ENCODE results near the gene HPRT1. TPM values are rescaled to one million over a fixed set of nuclear protein-coding genes. Genes with fewer than 3 reads are reported as not detected.

Gene HPRT1
- polyA plus RNA-seq, 1 donor (not counting 4 experiments of a cell fraction or from before 2014, with no cell fraction given), result 48.1 TPM

GRCh38 chrX:134525086-134525792, 65.3 kb downstream of the HPRT1 start:
- Histone ChIP-seq H3K9me3 (ENCODE audit: control insufficient read depth, low read depth, low read length) (no peaks in the 10 kb centered on the region), H2AFZ (ENCODE audit: control insufficient read depth, low read length) (no peak overlapping the region), H3K4me2 (ENCODE audit: control insufficient read depth, extremely low read depth, insufficient read depth, low read depth, low read length) (no peak overlapping the region), H3K9ac (ENCODE audit: control insufficient read depth, extremely low read depth, insufficient read depth, low read length) (no peak overlapping the region), H3K27ac (ENCODE audit: control insufficient read depth, insufficient read depth, low read length) (no peak overlapping the region), H3K4me1 (ENCODE audit: control insufficient read depth, extremely low read depth, insufficient read depth, low read length) (peaks cover 9% of the 10 kb centered on the region), H3K79me2 (ENCODE audit: control insufficient read depth, insufficient read depth, low read length) (no peaks in the 10 kb centered on the region), H3K4me3 (ENCODE audit: control insufficient read depth in 2 of 3, extremely low read depth in 1 of 3, insufficient read depth in 2 of 3, low read depth in 1 of 3, low read length in 3 of 3) (no peak overlapping the region), H3K27me3 (ENCODE audit: control insufficient read depth, extremely low read depth, insufficient read depth, low read length) (no peaks in the 10 kb centered on the region), H3K36me3 (ENCODE audit: control insufficient read depth in 2 of 2, extremely low read depth in 1 of 2, insufficient read depth in 2 of 2, low read length in 2 of 2) (no peaks in the 10 kb centered on the region), H4K20me1 (ENCODE audit: control insufficient read depth, extremely low read depth, insufficient read depth, low read length) (no peaks in the 10 kb centered on the region), H3K9me1 (ENCODE audit: control insufficient read depth, extremely low read depth, insufficient read depth, low read length) (no peaks in the 10 kb centered on the region)
- dilution Hi-C loops (cut with MboI; ENCODE audit: extremely low pct_ligation_motif_present, low sequenced_read_pairs), result no loop called here
- FAIRE-seq (no peak), DNase-seq (ENCODE audit: low read depth, low spot score) (no peak)
- TF ChIP-seq EZH2 (IDR thresholded peaks at IDR 0.05; ENCODE audit: low read length) (no peak), CTCF (optimal IDR thresholded peaks at IDR 0.05 in 1 of 3, IDR thresholded peaks at IDR 0.05 in 1 of 3, conservative IDR thresholded peaks at IDR 0.05 in 1 of 3; ENCODE audit: extremely low read depth in 1 of 3, insufficient read depth in 2 of 3, low read length in 3 of 3) (no peak)

GRCh38 chrX:134526399-134526798, 66.4 kb downstream of the HPRT1 start:
- no peaks in the 10 kb centered on the region for H4K20me1 ChIP-seq (ENCODE audit: control insufficient read depth, extremely low read depth, insufficient read depth, low read length)
- H3K4me2 ChIP-seq (ENCODE audit: control insufficient read depth, extremely low read depth, insufficient read depth, low read depth, low read length), result peak overlapping the region; percentile 22
- no peak for FAIRE-seq
- H2AFZ ChIP-seq (ENCODE audit: control insufficient read depth, low read length), result no peak overlapping the region
- H3K36me3 ChIP-seq (ENCODE audit: control insufficient read depth in 2 of 2, extremely low read depth in 1 of 2, insufficient read depth in 2 of 2, low read length in 2 of 2), result no peaks in the 10 kb centered on the region
- H3K27me3 ChIP-seq (ENCODE audit: control insufficient read depth, extremely low read depth, insufficient read depth, low read length), result no peaks in the 10 kb centered on the region
- H3K4me3 ChIP-seq (ENCODE audit: control insufficient read depth in 2 of 3, extremely low read depth in 1 of 3, insufficient read depth in 2 of 3, low read depth in 1 of 3, low read length in 3 of 3), result no peak overlapping the region
- dilution Hi-C loops (cut with MboI; ENCODE audit: extremely low pct_ligation_motif_present, low sequenced_read_pairs), result no loop called here
- TF ChIP-seq CTCF (optimal IDR thresholded peaks at IDR 0.05 in 1 of 3, IDR thresholded peaks at IDR 0.05 in 1 of 3, conservative IDR thresholded peaks at IDR 0.05 in 1 of 3; ENCODE audit: extremely low read depth in 1 of 3, insufficient read depth in 2 of 3, low read length in 3 of 3) (no peak), EZH2 (IDR thresholded peaks at IDR 0.05; ENCODE audit: low read length) (no peak)
- no peaks in the 10 kb centered on the region for H3K79me2 ChIP-seq (ENCODE audit: control insufficient read depth, insufficient read depth, low read length)
- H3K9ac ChIP-seq (ENCODE audit: control insufficient read depth, extremely low read depth, insufficient read depth, low read length), result no peak overlapping the region
- no peak for DNase-seq (ENCODE audit: low read depth, low spot score)
- no peak overlapping the region for H3K27ac ChIP-seq (ENCODE audit: control insufficient read depth, insufficient read depth, low read length)
- H3K4me1 ChIP-seq (ENCODE audit: control insufficient read depth, extremely low read depth, insufficient read depth, low read length), result peaks cover 9% of the 10 kb centered on the region
- H3K9me1 ChIP-seq (ENCODE audit: control insufficient read depth, extremely low read depth, insufficient read depth, low read length), result no peaks in the 10 kb centered on the region
- no peaks in the 10 kb centered on the region for H3K9me3 ChIP-seq (ENCODE audit: control insufficient read depth, low read depth, low read length)
